Naive thymus-derived CD8-positive, alpha-beta T cell (primary cell): ENCODE measurements around the gene DNAJB8. TPM values are rescaled to one million over a fixed set of nuclear protein-coding genes. Genes with fewer than 3 reads are reported as not detected.
A peak's percentile ranks its signal among the peaks of the same experiment; 100 is the strongest.

Experiments used
- ATAC-seq, 2 donors: fragments of 150-1000 bp; cut with Tn5 transposase in 1 of 2; sonication (Bioruptor Pico), chemical (Tn5 transposase) in 1 of 2; 1 replicate in 1 of 2; 2 replicates in 1 of 2; pipeline ENCODE4 v1.10.0; 2021; ENCODE audit warnings: mild to moderate bottlenecking in 2 of 2, moderate library complexity in 2 of 2
- POLR2A ChIA-PET: fragments of 350-600 bp; sonication (Branson Sonifier 250); formaldehyde crosslinking; loops from one replicate; lab custom pipeline; 2021; ENCODE audit warnings: antibody characterized with exemption; lab: Charles Lee
- DNase-seq, 10 donors: peaks; one replicate each; pipeline versions ENCODE4 v3.0.0 to v3.0.0-alpha.2; 2020 to 2022
- H3K27ac Mint-ChIP-seq, 10 donors: one replicate each; pipeline ENCODE4 v1.8.0; 2020 to 2022; ENCODE audit warnings: mild to moderate bottlenecking in 10 of 10, mixed read lengths in 10 of 10, moderate library complexity in 4 of 10, inconsistent platforms in 1 of 10
- H3K27me3 Mint-ChIP-seq, 5 donors: one replicate each; pipeline ENCODE4 v1.8.0; 2021 to 2022; ENCODE audit warnings: mixed read lengths in 5 of 5
- H3K36me3 Mint-ChIP-seq, 3 donors: one replicate each; pipeline ENCODE4 v1.8.0; 2020 to 2022; ENCODE audit warnings: mixed read lengths in 3 of 3, mild to moderate bottlenecking in 2 of 3, inconsistent platforms in 1 of 3
- H3K4me1 Mint-ChIP-seq, 4 donors: one replicate each; pipeline ENCODE4 v1.8.0; 2021 to 2022; ENCODE audit warnings: mixed read lengths in 4 of 4
- H3K4me3 Mint-ChIP-seq, 10 donors: one replicate each; pipeline ENCODE4 v1.8.0; 2020 to 2022; ENCODE audit warnings: mild to moderate bottlenecking in 10 of 10, mixed read lengths in 10 of 10, moderate library complexity in 6 of 10, inconsistent platforms in 1 of 10
- H3K9me3 Mint-ChIP-seq, 9 donors: one replicate each; pipeline ENCODE4 v1.8.0; 2020 to 2022; ENCODE audit warnings: mixed read lengths in 9 of 9, mild to moderate bottlenecking in 3 of 9, inconsistent platforms in 1 of 9, moderate library complexity in 1 of 9
- polyA plus RNA-seq, 3 donors: library from polyadenylated mRNA; unstranded; fragments of 300-500 nt; fragmentation: Illumina TruSeq; gene quantifications; one replicate each; pipeline ENCODE4 v1.2.3, GENCODE V29; 2021
- total RNA-seq, 8 experiments: library from RNA in 2 of 8; stranded (reverse) in 2 of 8; gene quantifications; one replicate each; pipeline ENCODE4 v1.2.3 and lab custom pipeline; 2021 to 2026

Gene DNAJB8
- total and polyA plus RNA-seq, 5 experiments from 2014 or later, result not detected

DNA sequence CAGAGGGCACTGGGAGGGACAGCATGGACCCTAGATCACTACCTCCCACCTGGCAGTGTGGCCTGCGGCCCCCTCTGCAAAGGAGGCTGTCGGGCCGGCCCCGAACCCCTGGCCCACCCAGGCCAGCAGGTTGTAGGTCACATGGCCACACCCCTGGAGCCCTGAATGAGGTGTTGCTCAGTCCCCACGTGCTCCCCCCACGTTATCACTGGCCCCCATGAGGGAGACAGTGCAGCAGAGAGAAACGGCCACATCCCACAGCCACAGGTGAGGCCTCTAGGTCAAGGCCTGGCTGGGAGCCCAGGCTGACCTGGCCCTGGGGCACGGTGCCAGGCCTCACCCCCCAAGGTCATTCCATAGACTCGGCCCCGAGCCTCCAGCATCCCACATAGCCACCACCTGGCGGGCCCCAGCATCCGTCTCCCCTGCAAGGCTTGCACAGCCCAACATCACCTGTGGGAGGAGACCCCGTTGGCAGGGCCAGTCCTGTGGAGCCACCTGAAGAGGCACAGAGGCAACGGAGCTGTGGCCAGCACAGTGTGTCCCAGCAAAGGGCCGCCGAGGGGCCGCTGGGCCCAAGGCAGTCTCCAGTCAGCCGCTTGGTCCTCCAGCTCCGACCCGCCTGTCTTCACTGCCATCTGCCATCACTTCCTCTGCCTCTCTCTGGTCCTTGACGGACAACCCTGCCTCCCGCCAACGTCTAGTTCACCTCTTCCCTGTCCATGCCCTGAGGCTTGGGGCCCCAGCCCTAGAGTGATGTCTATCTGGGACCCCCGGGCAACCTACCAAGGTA lies 53.1 kb downstream of the DNAJB8 start:
- Mint-ChIP-seq H3K4me3 (no peak overlapping the region), H3K4me1 (peaks cover 0 to 11% (median under 1%) of the 10 kb centered on the region in 4 donors), H3K9me3 (no peaks in the 10 kb centered on the region), H3K36me3 (peaks cover 0 to 5% (median 0%) of the 10 kb centered on the region in 3 donors), H3K27ac (peak overlapping the region in 2 of 10 donors; percentile 14 to 33), H3K27me3 (no peaks in the 10 kb centered on the region)
- no peak for DNase-seq
- no peak for ATAC-seq
- POLR2A ChIA-PET, result no interaction called here

DNA sequence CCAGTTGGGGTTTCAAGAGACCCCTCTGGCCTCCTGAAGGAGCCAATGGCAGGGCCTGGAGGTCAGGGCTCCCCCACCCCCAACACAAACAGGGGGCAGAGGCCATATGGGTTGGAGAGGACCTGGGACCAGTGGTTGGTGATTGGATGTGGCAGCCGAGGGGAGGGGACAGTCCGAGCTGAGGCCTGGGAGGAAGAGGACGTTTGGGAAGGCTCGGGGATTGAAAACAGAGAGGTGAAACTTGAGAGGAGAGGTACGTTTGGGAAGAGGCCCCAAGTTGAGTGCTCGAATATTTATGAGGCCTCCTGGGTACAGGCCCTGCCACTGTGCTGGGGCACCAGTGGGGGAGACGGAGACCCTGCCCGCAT lies 53.7 kb downstream of the DNAJB8 start:
- H3K4me3 Mint-ChIP-seq, result no peak overlapping the region
- POLR2A ChIA-PET, result no interaction called here
- H3K27me3 Mint-ChIP-seq, result no peaks in the 10 kb centered on the region
- DNase-seq (no peak), ATAC-seq (no peak)
- H3K36me3 Mint-ChIP-seq, result peaks cover 0 to 9% (median 0%) of the 10 kb centered on the region in 3 donors
- peaks cover 0 to 10% (median under 1%) of the 10 kb centered on the region in 4 donors for H3K4me1 Mint-ChIP-seq
- no peaks in the 10 kb centered on the region for H3K9me3 Mint-ChIP-seq
- H3K27ac Mint-ChIP-seq, result peak overlapping the region in 2 of 10 donors; percentile 53 to 83

Other genes with a start within 250 kb of the DNAJB8 start
- gene GATA2, start 26.3 kb upstream of the DNAJB8 start, total RNA-seq, result not detected
- gene GATA2, start 26.3 kb upstream of the DNAJB8 start, polyA plus RNA-seq, result not detected
- gene RPN1, start 183.9 kb upstream of the DNAJB8 start, total RNA-seq, result 10 to 100 TPM; 76.2 to 79.6 TPM
- 100 to 1,000 TPM; 178 to 224 (median 179) TPM for gene RPN1, start 183.9 kb upstream of the DNAJB8 start, polyA plus RNA-seq